ENCODE results near the gene BRF1. TPM values are rescaled to one million over a fixed set of nuclear protein-coding genes. Genes with fewer than 3 reads are reported as not detected.

Gene BRF1
- total RNA-seq, 1 donor from 2014 or later = 47.7 TPM

GRCh38 chr14:105187935-105188524, 112.8 kb downstream of the BRF1 start:
- Mint-ChIP-seq H3K4me1 (ENCODE audit: unreplicated experiment) (no peaks in the 10 kb centered on the region), H3K27ac (no peak overlapping the region), H3K9me3 (no peaks in the 10 kb centered on the region), H3K4me3 (no peak overlapping the region), H3K27me3 (peaks cover 16% of the 10 kb centered on the region), H3K36me3 (no peaks in the 10 kb centered on the region)
- no peak for DNase-seq (ENCODE audit: extremely low spot score, unreplicated experiment)
- no peak for TF ChIP-seq CTCF (conservative IDR thresholded peaks at IDR 0.05)

GRCh38 chr14:105187116-105187515, 113.7 kb downstream of the BRF1 start:
- Mint-ChIP-seq H3K4me1 (ENCODE audit: unreplicated experiment) (no peaks in the 10 kb centered on the region), H3K4me3 (no peak overlapping the region), H3K27me3 (peaks cover 16% of the 10 kb centered on the region), H3K27ac (no peak overlapping the region), H3K36me3 (no peaks in the 10 kb centered on the region), H3K9me3 (no peaks in the 10 kb centered on the region)
- no peak for TF ChIP-seq CTCF (conservative IDR thresholded peaks at IDR 0.05)
- no peak for DNase-seq (ENCODE audit: extremely low spot score, unreplicated experiment)

GRCh38 chr14:105185973-105186372, 114.8 kb downstream of the BRF1 start:
- Mint-ChIP-seq H3K9me3 (no peaks in the 10 kb centered on the region), H3K36me3 (no peaks in the 10 kb centered on the region), H3K4me3 (no peak overlapping the region), H3K27me3 (peaks cover 16% of the 10 kb centered on the region), H3K4me1 (ENCODE audit: unreplicated experiment) (no peaks in the 10 kb centered on the region), H3K27ac (no peak overlapping the region)
- DNase-seq (ENCODE audit: extremely low spot score, unreplicated experiment) = no peak
- TF ChIP-seq CTCF (conservative IDR thresholded peaks at IDR 0.05) = no peak

- DNase-seq (ENCODE audit: extremely low spot score, unreplicated experiment) = no peak
- no peak overlapping the region for H3K4me3 Mint-ChIP-seq
- H3K36me3 Mint-ChIP-seq = no peaks in the 10 kb centered on the region
- H3K27ac Mint-ChIP-seq = no peak overlapping the region
- no peaks in the 10 kb centered on the region for H3K9me3 Mint-ChIP-seq
- no peak for TF ChIP-seq CTCF (conservative IDR thresholded peaks at IDR 0.05)
- H3K27me3 Mint-ChIP-seq = peaks cover 16% of the 10 kb centered on the region
- H3K4me1 Mint-ChIP-seq (ENCODE audit: unreplicated experiment) = no peaks in the 10 kb centered on the region
Observed at GRCh38 chr14:105185001-105185400, 115.8 kb downstream of the BRF1 start.

- no peak for DNase-seq (ENCODE audit: extremely low spot score, unreplicated experiment)
- Mint-ChIP-seq H3K9me3 (no peaks in the 10 kb centered on the region), H3K36me3 (no peaks in the 10 kb centered on the region), H3K27ac (no peak overlapping the region), H3K27me3 (peaks cover 12% of the 10 kb centered on the region), H3K4me1 (ENCODE audit: unreplicated experiment) (no peaks in the 10 kb centered on the region), H3K4me3 (no peak overlapping the region)
- TF ChIP-seq CTCF (conservative IDR thresholded peaks at IDR 0.05) = no peak
Observed at GRCh38 chr14:105184461-105184860, 116.3 kb downstream of the BRF1 start.
